NCI-H2171 (cell line): ENCODE data around the gene ART3.

ENCODE experiments used
- DNase-seq: peaks from one replicate; lab custom pipeline; 2025; lab: John Stamatoyannopoulos, UW

Gene ART3

DNA sequence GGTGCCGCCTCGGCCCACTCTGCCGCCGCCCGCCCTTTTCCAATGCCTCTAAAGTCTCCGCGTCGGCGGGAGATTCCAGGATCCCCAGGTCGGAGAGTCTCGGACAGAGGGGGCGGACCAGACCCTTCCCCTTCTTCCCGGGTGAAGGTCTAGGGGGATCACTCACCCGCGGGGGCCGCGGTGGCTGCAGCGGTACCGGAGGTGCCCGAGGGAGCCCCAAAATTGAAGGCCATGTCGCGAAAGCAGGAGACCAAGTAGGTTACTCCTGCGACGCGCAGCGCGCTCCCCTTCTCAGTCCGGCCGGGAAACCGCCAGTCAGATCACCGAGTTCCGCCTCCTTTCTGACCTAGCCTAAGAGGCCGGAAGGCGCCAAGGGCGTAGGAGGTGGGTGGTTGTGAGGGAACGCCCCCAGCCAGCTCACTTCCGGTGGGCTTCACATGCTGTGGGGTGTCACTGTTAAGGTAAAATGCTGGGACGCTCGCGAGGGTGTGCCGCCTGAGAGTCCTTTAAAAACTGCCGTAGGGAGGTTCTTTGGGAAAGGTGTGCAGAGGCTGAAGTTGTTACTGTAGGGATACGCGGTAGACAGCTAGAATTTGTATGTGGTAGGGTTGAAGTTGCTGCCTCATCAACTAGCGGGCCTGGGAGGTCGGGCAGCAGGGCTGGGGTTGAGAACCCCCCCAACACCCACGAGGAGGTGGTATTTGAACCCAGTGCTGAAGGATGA is 73.8 kb downstream of the ART3 start, which contains the start of gene NUP54:
Gene NUP54 (minus strand): TSS at position 256 of the 724 bp plus-strand sequence. CDS start 23 bp downstream, at position 233.
- peak; percentile 79 for DNase-seq

- DNase-seq: no peak
Measured at GRCh38 chr4:76153356-76153755, 78.8 kb downstream of the ART3 start.

DNA sequence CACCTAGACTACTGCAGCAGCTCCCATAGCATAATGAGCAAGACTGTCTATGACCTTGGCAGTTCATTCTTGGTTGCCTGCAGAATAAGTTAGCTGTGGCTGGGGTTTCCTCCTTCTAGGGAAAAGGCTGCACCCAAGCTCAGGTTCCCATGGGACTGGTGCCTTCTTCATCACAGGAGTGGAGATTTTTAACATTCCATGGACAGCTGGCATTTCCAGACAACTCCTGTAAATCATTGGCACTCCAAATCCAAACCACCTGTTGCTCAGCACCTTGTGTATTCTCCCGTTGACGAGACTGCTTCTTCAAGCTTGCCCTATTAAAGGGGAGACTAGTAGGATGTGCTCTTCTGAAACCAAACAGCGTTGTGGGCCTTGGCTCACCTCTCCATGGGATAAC is 81.5 kb downstream of the ART3 start:
- DNase-seq: no peak

DNA sequence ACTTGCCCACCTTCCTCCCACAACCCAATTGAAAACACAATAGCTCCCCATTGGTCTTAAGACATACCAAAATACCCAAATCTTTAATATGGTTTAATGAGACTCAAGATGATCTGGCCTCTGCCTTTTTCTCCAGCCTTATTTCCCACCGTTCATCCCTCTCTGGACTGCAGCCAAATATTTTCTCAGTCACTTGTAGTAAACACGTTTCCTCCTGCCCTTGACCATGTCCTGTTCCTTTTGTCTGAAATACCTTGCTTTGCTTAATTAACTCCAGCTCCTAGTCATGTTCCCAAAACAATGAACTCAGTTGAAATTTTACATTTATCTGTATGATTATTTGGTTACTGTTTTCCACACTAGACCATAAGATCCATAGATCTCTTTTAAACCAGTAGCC is 82.1 kb downstream of the ART3 start:
- DNase-seq: no peak

- DNase-seq: no peak
Measured at GRCh38 chr4:76160355-76160754, 85.8 kb downstream of the ART3 start.
